ENCODE results near the gene UBE2J2.

Gene UBE2J2

GRCh38 chr1:1296070-1297061 lies 22.7 kb upstream of the UBE2J2 start:
- in situ Hi-C loops (cut with HindIII; ENCODE audit: low sequenced_read_pairs) = no loop called here

- in situ Hi-C loops (cut with HindIII; ENCODE audit: low sequenced_read_pairs) = no loop called here
Observed at GRCh38 chr1:1295154-1295923, 21.7 kb upstream of the UBE2J2 start.

GRCh38 chr1:1294250-1294890 lies 20.7 kb upstream of the UBE2J2 start:
- in situ Hi-C loops (cut with HindIII; ENCODE audit: low sequenced_read_pairs) = no loop called here

- in situ Hi-C loops (cut with HindIII; ENCODE audit: low sequenced_read_pairs) = no loop called here
Observed at GRCh38 chr1:1293263-1294249, 19.9 kb upstream of the UBE2J2 start.

GRCh38 chr1:1292851-1293250 lies 19.2 kb upstream of the UBE2J2 start:
- in situ Hi-C loops (cut with HindIII; ENCODE audit: low sequenced_read_pairs) = no loop called here

- in situ Hi-C loops (cut with HindIII; ENCODE audit: low sequenced_read_pairs) = no loop called here
Observed at GRCh38 chr1:1292442-1292779, 18.8 kb upstream of the UBE2J2 start.

- in situ Hi-C loops (cut with HindIII; ENCODE audit: low sequenced_read_pairs) = no loop called here
Observed at GRCh38 chr1:1291548-1292441, 18.1 kb upstream of the UBE2J2 start.

GRCh38 chr1:1291023-1291528 lies 17.4 kb upstream of the UBE2J2 start:
- in situ Hi-C loops (cut with HindIII; ENCODE audit: low sequenced_read_pairs) = no loop called here

GRCh38 chr1:1290238-1290731 lies 16.6 kb upstream of the UBE2J2 start:
- in situ Hi-C loops (cut with HindIII; ENCODE audit: low sequenced_read_pairs) = no loop called here

GRCh38 chr1:1287288-1288110 lies 13.8 kb upstream of the UBE2J2 start:
- in situ Hi-C loops (cut with HindIII; ENCODE audit: low sequenced_read_pairs) = no loop called here

- in situ Hi-C loops (cut with HindIII; ENCODE audit: low sequenced_read_pairs) = no loop called here
Observed at GRCh38 chr1:1286313-1287261, 12.9 kb upstream of the UBE2J2 start.

GRCh38 chr1:1285611-1286311 lies 12.1 kb upstream of the UBE2J2 start:
- in situ Hi-C loops (cut with HindIII; ENCODE audit: low sequenced_read_pairs) = no loop called here

- in situ Hi-C loops (cut with HindIII; ENCODE audit: low sequenced_read_pairs) = no loop called here
Observed at GRCh38 chr1:1285102-1285571, 11.5 kb upstream of the UBE2J2 start.

- in situ Hi-C loops (cut with HindIII; ENCODE audit: low sequenced_read_pairs) = no loop called here
Observed at GRCh38 chr1:1284221-1285101, 10.8 kb upstream of the UBE2J2 start.

- in situ Hi-C loops (cut with HindIII; ENCODE audit: low sequenced_read_pairs) = no loop called here
Observed at GRCh38 chr1:1283821-1284220, 10.2 kb upstream of the UBE2J2 start.
